ENCODE data around the gene E2F4. TPM values are rescaled to one million over a fixed set of nuclear protein-coding genes. Genes with fewer than 3 reads are reported as not detected.

The E2F4 gene
- total and polyA plus RNA-seq, 2 of the 13 experiments (the other 11 are each of a cell fraction or from before 2014, with no cell fraction given) = 84.8 to 91.2 TPM

DNA sequence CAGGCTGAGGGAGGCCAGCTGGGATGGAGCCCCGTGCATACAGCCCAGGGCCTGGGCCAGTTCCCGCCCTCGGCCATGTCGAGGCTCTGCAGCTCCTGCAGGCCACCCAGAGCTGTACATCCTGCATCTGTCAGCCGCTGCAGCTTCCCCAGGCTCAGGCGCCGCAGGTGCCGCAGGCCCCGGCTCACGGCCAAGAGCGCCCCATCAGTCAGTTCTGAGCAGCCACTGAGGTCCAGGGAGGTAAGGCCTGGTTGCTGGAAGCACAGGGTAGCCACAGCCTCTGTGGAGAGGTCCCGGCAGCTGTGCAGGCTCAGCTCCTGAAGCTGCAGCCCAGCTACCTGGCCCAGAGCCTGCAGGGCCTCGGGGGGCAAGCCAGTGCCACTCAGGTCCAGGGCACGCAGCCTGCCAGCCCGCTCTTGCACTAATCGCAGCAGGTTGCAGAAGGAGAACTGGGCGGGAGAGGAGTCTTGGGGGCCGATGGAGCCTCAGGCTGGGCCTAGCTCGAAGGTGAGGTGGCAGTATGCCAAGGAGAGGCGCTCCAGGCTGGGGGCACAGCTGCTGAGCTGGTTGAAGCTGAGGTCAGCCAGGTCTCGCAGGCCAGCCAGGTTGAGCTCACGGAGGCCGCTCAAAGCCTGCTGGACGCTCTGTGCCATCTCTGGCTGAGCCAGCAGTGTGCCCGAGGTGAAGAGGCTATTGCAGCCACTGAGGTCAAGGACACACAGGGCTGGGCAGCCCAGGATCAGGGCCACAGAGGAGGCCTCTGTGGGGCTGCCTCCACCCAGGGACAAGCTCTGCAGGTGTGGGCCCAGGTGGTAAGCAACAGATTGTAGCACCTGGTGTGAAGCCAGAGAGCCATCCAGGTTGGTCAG is 18.3 kb downstream of the E2F4 start (continued):
- TF ChIP-seq ZNF180 (CRISPR knock-in tag; IDR thresholded peaks at IDR 0.05; ENCODE audit: borderline replicate concordance, low read depth) (no peak), FOXP1 (IDR thresholded peaks at IDR 0.05) (no peak), FOXP1 (CRISPR knock-in tag; IDR thresholded peaks at IDR 0.05) (no peak), ZNF33A (CRISPR knock-in tag; IDR thresholded peaks at IDR 0.05; ENCODE audit: borderline replicate concordance) (no peak), EEA1 (CRISPR knock-in tag; IDR thresholded peaks at IDR 0.05; ENCODE audit: borderline replicate concordance) (no peak), MIXL1 (CRISPR knock-in tag; IDR thresholded peaks at IDR 0.05) (no peak), HBP1 (CRISPR knock-in tag; IDR thresholded peaks at IDR 0.05; ENCODE audit: low read depth) (no peak), THRA (CRISPR knock-in tag; IDR thresholded peaks at IDR 0.05; ENCODE audit: borderline replicate concordance) (peak; percentile 37; the same call in 1 of the 2 replicates), ZBTB21 (CRISPR knock-in tag; IDR thresholded peaks at IDR 0.05) (no peak), ZNF543 (CRISPR knock-in tag; IDR thresholded peaks at IDR 0.05) (no peak), MBD4 (IDR thresholded peaks at IDR 0.05; ENCODE audit: borderline replicate concordance, low read length) (no peak), ZNF883 (CRISPR knock-in tag; IDR thresholded peaks at IDR 0.05; ENCODE audit: not compliant biosample characterization) (peak; percentile 57), ZNF160 (CRISPR knock-in tag; IDR thresholded peaks at IDR 0.05) (no peak), PRDM4 (CRISPR knock-in tag; IDR thresholded peaks at IDR 0.05; ENCODE audit: borderline replicate concordance) (no peak), GABPA (IDR thresholded peaks at IDR 0.05; ENCODE audit: low read depth, low read length) (no peak), GABPA (CRISPR knock-in tag; IDR thresholded peaks at IDR 0.05; ENCODE audit: low read depth) (no peak), TOPORS (CRISPR knock-in tag; IDR thresholded peaks at IDR 0.05) (no peak), ZNF30 (CRISPR knock-in tag; IDR thresholded peaks at IDR 0.05) (no peak), ZNF703 (CRISPR knock-in tag; IDR thresholded peaks at IDR 0.05; ENCODE audit: borderline replicate concordance) (no peak), SRSF4 (IDR thresholded peaks at IDR 0.05; ENCODE audit: low read depth, low read length, poor library complexity, severe bottlenecking) (no peak), SAFB2 (CRISPR knock-in tag; IDR thresholded peaks at IDR 0.05; ENCODE audit: borderline replicate concordance, low read depth) (peak; percentile 54; the same call in 1 of the 2 replicates), HOXA7 (CRISPR knock-in tag; IDR thresholded peaks at IDR 0.05) (no peak)
- TF ChIP-seq, protein P1, sequence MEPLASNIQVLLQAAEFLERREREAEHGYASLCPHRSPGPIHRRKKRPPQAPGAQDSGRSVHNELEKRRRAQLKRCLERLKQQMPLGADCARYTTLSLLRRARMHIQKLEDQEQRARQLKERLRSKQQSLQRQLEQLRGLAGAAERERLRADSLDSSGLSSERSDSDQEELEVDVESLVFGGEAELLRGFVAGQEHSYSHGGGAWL (CRISPR knock-in tag; IDR thresholded peaks at IDR 0.05) = no peak
- TF ChIP-seq, protein P2, sequence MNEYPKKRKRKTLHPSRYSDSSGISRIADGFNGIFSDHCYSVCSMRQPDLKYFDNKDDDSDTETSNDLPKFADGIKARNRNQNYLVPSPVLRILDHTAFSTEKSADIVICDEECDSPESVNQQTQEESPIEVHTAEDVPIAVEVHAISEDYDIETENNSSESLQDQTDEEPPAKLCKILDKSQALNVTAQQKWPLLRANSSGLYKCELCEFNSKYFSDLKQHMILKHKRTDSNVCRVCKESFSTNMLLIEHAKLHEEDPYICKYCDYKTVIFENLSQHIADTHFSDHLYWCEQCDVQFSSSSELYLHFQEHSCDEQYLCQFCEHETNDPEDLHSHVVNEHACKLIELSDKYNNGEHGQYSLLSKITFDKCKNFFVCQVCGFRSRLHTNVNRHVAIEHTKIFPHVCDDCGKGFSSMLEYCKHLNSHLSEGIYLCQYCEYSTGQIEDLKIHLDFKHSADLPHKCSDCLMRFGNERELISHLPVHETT (CRISPR knock-in tag; conservative IDR thresholded peaks at IDR 0.05) = no peak
